Measurements from ENCODE around the gene TAL1. TPM values are rescaled to one million over a fixed set of nuclear protein-coding genes. Genes with fewer than 3 reads are reported as not detected.

Gene TAL1
- total and polyA plus RNA-seq, 2 experiments from 2014 or later: not detected

DNA sequence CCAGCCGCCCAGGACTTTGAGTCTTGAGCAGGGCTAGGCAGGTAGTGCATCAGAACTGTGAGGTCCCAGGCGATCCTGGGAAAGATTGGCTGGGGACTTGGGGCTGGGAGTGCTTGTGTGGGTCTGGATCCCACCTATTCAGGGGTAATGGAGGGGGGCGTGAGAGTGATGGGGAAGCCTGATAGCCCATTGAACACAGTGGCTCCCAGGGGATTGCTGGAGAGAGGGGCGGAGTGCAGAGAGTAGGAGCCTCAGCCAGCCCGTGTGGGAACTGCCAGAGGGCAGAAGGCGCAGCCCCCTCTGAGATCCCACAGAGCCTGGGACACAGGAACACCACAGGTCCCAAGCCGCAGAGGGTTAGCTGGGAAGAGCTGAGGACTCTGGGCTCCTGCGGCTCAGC is 22.9 kb downstream of the TAL1 start:
- Mint-ChIP-seq H3K36me3 (ENCODE audit: low read depth) (peaks cover 6% of the 10 kb centered on the region), H3K27ac (no peak overlapping the region), H3K9me3 (peaks cover 10% of the 10 kb centered on the region; the same call in 2 of the 3 replicates), H3K27me3 (ENCODE audit: insufficient read depth, low read depth, poor library complexity) (peaks cover 29% of the 10 kb centered on the region), H3K4me1 (peaks cover 31% of the 10 kb centered on the region), H3K4me3 (peak overlapping the region; percentile 64)
- H3F3A ChIP-seq (replicated peaks; ENCODE audit: low read depth): no peaks in the 10 kb centered on the region
- H3K27ac ChIP-seq (ENCODE audit: low read depth): no peak overlapping the region
- H3K27me3 ChIP-seq (ENCODE audit: insufficient read depth): peaks cover 64% of the 10 kb centered on the region
- 0 out of 2 replicates have a peak, but pooled peaks cover 3% of the 10 kb centered on the region for H3K9me2 ChIP-seq (ENCODE audit: insufficient read depth)
- H3K4me2 ChIP-seq: peak overlapping the region; percentile 87
- peak overlapping the region; percentile 90 for H2AFZ ChIP-seq
- H3K4me3 ChIP-seq: peak overlapping the region; percentile 53
- no peaks in the 10 kb centered on the region for H3K36me3 ChIP-seq (ENCODE audit: insufficient read depth)
- TF ChIP-seq STAT1 (IDR thresholded peaks at IDR 0.05; ENCODE audit: unreplicated experiment) (no peak), EZH2 (IDR thresholded peaks at IDR 0.05; ENCODE audit: low read depth, unreplicated experiment) (no peak), EZH2phosphoT487 (IDR thresholded peaks at IDR 0.05; ENCODE audit: unreplicated experiment) (no peak), POLR2AphosphoS5 (IDR thresholded peaks at IDR 0.05; ENCODE audit: low read depth) (no peak), NANOG (IDR thresholded peaks at IDR 0.05; ENCODE audit: borderline replicate concordance) (no peak), ZNF114 (CRISPR knock-in tag; IDR thresholded peaks at IDR 0.05) (no peak), CREB1 (CRISPR knock-in tag; IDR thresholded peaks at IDR 0.05; ENCODE audit: low read depth) (no peak), JUNB (IDR thresholded peaks at IDR 0.05; ENCODE audit: unreplicated experiment) (no peak), ZNF331 (CRISPR knock-in tag; IDR thresholded peaks at IDR 0.05; ENCODE audit: low read depth) (no peak)
- TF ChIP-seq, protein P1, sequence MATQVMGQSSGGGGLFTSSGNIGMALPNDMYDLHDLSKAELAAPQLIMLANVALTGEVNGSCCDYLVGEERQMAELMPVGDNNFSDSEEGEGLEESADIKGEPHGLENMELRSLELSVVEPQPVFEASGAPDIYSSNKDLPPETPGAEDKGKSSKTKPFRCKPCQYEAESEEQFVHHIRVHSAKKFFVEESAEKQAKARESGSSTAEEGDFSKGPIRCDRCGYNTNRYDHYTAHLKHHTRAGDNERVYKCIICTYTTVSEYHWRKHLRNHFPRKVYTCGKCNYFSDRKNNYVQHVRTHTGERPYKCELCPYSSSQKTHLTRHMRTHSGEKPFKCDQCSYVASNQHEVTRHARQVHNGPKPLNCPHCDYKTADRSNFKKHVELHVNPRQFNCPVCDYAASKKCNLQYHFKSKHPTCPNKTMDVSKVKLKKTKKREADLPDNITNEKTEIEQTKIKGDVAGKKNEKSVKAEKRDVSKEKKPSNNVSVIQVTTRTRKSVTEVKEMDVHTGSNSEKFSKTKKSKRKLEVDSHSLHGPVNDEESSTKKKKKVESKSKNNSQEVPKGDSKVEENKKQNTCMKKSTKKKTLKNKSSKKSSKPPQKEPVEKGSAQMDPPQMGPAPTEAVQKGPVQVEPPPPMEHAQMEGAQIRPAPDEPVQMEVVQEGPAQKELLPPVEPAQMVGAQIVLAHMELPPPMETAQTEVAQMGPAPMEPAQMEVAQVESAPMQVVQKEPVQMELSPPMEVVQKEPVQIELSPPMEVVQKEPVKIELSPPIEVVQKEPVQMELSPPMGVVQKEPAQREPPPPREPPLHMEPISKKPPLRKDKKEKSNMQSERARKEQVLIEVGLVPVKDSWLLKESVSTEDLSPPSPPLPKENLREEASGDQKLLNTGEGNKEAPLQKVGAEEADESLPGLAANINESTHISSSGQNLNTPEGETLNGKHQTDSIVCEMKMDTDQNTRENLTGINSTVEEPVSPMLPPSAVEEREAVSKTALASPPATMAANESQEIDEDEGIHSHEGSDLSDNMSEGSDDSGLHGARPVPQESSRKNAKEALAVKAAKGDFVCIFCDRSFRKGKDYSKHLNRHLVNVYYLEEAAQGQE (IDR thresholded peaks at IDR 0.05; ENCODE audit: unreplicated experiment): no peak
- TF ChIP-seq, protein P2, sequence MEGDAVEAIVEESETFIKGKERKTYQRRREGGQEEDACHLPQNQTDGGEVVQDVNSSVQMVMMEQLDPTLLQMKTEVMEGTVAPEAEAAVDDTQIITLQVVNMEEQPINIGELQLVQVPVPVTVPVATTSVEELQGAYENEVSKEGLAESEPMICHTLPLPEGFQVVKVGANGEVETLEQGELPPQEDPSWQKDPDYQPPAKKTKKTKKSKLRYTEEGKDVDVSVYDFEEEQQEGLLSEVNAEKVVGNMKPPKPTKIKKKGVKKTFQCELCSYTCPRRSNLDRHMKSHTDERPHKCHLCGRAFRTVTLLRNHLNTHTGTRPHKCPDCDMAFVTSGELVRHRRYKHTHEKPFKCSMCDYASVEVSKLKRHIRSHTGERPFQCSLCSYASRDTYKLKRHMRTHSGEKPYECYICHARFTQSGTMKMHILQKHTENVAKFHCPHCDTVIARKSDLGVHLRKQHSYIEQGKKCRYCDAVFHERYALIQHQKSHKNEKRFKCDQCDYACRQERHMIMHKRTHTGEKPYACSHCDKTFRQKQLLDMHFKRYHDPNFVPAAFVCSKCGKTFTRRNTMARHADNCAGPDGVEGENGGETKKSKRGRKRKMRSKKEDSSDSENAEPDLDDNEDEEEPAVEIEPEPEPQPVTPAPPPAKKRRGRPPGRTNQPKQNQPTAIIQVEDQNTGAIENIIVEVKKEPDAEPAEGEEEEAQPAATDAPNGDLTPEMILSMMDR (conservative IDR thresholded peaks at IDR 0.05; ENCODE audit: low read depth in 2 of 2): no peak
- TF ChIP-seq, protein P3, sequence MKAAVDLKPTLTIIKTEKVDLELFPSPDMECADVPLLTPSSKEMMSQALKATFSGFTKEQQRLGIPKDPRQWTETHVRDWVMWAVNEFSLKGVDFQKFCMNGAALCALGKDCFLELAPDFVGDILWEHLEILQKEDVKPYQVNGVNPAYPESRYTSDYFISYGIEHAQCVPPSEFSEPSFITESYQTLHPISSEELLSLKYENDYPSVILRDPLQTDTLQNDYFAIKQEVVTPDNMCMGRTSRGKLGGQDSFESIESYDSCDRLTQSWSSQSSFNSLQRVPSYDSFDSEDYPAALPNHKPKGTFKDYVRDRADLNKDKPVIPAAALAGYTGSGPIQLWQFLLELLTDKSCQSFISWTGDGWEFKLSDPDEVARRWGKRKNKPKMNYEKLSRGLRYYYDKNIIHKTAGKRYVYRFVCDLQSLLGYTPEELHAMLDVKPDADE (IDR thresholded peaks at IDR 0.05): no peak
- TF ChIP-seq, protein P4, sequence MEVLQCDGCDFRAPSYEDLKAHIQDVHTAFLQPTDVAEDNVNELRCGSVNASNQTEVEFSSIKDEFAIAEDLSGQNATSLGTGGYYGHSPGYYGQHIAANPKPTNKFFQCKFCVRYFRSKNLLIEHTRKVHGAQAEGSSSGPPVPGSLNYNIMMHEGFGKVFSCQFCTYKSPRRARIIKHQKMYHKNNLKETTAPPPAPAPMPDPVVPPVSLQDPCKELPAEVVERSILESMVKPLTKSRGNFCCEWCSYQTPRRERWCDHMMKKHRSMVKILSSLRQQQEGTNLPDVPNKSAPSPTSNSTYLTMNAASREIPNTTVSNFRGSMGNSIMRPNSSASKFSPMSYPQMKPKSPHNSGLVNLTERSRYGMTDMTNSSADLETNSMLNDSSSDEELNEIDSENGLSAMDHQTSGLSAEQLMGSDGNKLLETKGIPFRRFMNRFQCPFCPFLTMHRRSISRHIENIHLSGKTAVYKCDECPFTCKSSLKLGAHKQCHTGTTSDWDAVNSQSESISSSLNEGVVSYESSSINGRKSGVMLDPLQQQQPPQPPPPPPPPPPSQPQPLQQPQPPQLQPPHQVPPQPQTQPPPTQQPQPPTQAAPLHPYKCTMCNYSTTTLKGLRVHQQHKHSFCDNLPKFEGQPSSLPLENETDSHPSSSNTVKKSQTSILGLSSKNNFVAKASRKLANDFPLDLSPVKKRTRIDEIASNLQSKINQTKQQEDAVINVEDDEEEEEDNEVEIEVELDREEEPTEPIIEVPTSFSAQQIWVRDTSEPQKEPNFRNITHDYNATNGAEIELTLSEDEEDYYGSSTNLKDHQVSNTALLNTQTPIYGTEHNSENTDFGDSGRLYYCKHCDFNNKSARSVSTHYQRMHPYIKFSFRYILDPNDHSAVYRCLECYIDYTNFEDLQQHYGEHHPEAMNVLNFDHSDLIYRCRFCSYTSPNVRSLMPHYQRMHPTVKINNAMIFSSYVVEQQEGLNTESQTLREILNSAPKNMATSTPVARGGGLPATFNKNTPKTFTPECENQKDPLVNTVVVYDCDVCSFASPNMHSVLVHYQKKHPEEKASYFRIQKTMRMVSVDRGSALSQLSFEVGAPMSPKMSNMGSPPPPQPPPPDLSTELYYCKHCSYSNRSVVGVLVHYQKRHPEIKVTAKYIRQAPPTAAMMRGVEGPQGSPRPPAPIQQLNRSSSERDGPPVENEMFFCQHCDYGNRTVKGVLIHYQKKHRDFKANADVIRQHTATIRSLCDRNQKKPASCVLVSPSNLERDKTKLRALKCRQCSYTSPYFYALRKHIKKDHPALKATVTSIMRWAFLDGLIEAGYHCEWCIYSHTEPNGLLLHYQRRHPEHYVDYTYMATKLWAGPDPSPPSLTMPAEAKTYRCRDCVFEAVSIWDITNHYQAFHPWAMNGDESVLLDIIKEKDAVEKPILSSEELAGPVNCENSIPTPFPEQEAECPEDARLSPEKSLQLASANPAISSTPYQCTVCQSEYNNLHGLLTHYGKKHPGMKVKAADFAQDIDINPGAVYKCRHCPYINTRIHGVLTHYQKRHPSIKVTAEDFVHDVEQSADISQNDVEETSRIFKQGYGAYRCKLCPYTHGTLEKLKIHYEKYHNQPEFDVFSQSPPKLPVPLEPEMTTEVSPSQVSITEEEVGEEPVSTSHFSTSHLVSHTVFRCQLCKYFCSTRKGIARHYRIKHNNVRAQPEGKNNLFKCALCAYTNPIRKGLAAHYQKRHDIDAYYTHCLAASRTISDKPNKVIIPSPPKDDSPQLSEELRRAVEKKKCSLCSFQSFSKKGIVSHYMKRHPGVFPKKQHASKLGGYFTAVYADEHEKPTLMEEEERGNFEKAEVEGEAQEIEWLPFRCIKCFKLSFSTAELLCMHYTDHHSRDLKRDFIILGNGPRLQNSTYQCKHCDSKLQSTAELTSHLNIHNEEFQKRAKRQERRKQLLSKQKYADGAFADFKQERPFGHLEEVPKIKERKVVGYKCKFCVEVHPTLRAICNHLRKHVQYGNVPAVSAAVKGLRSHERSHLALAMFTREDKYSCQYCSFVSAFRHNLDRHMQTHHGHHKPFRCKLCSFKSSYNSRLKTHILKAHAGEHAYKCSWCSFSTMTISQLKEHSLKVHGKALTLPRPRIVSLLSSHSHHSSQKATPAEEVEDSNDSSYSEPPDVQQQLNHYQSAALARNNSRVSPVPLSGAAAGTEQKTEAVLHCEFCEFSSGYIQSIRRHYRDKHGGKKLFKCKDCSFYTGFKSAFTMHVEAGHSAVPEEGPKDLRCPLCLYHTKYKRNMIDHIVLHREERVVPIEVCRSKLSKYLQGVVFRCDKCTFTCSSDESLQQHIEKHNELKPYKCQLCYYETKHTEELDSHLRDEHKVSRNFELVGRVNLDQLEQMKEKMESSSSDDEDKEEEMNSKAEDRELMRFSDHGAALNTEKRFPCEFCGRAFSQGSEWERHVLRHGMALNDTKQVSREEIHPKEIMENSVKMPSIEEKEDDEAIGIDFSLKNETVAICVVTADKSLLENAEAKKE (CRISPR knock-in tag; IDR thresholded peaks at IDR 0.05): no peak
- peak; percentile 42 for ATAC-seq
- no peaks in the 10 kb centered on the region for H4K20me1 ChIP-seq (replicated peaks; ENCODE audit: insufficient read depth)
- peaks cover 24% of the 10 kb centered on the region for H3K4me1 ChIP-seq (ENCODE audit: insufficient read depth)
- no peaks in the 10 kb centered on the region for H3K79me2 ChIP-seq (replicated peaks; ENCODE audit: insufficient read depth)
- DNase-seq (ENCODE audit: low spot score): no peak
